Inflammatory macrophage treated with lipopolysaccharide for 4 hours (primary cell): ENCODE data around the gene PPP3R2.
"Not testable (repeated sequence)": the region's sequence is repeated elsewhere in the genome, so short reads cannot be mapped to it uniquely, and the experiment has no call there.

ENCODE experiments used
- DNase-seq: peaks from one replicate; pipeline ENCODE4 v3.0.0-alpha.2; 2020

The PPP3R2 gene

GRCh38 chr9:101587332-101588043, 7.3 kb downstream of the PPP3R2 start:
- no peak for DNase-seq

GRCh38 chr9:101586651-101587050, 8.1 kb downstream of the PPP3R2 start:
- peak; percentile 80 for DNase-seq

GRCh38 chr9:101585740-101586139, 9.0 kb downstream of the PPP3R2 start:
- peak; percentile 96 for DNase-seq

- DNase-seq, result no peak
These were observed 12.2 kb downstream of the PPP3R2 start for GRCh38 chr9:101582553-101582952.

GRCh38 chr9:101579711-101580545, 14.8 kb downstream of the PPP3R2 start:
- DNase-seq, result peak; percentile 80

GRCh38 chr9:101578378-101578777, 16.4 kb downstream of the PPP3R2 start:
- DNase-seq, result peak; percentile 75

GRCh38 chr9:101574731-101575333, 19.9 kb downstream of the PPP3R2 start:
- DNase-seq, result no peak

GRCh38 chr9:101572316-101572715, 22.5 kb downstream of the PPP3R2 start:
- no peak for DNase-seq

- DNase-seq, result no peak
These were observed 23.7 kb downstream of the PPP3R2 start for GRCh38 chr9:101571114-101571513.

GRCh38 chr9:101569741-101570501, 24.8 kb downstream of the PPP3R2 start:
- DNase-seq, result no peak

GRCh38 chr9:101567725-101568350, 26.9 kb downstream of the PPP3R2 start:
- no peak for DNase-seq

GRCh38 chr9:101566904-101567724, 27.7 kb downstream of the PPP3R2 start:
- peak; percentile 23 for DNase-seq

GRCh38 chr9:101564252-101564651, 30.5 kb downstream of the PPP3R2 start:
- DNase-seq, result no peak

- no peak for DNase-seq
These were observed 31.8 kb downstream of the PPP3R2 start for GRCh38 chr9:101562966-101563365.

GRCh38 chr9:101561740-101562139, 33.0 kb downstream of the PPP3R2 start:
- DNase-seq, result no peak

GRCh38 chr9:101549472-101550098, 45.2 kb downstream of the PPP3R2 start:
- not testable (repeated sequence) for DNase-seq

- DNase-seq, result no peak
These were observed 51.6 kb downstream of the PPP3R2 start for GRCh38 chr9:101543098-101543735.
